H54 (cell line): Measurements from ENCODE around the gene PIGR.
"Not testable (repeated sequence)": the region's sequence is repeated elsewhere in the genome, so short reads cannot be mapped to it uniquely, and the experiment has no call there.

Source experiments
- DNase-seq: peaks from one replicate; pipeline ENCODE4 v3.0.0; 2011; ENCODE audit warnings: low spot score, mixed read lengths; ENCODE audit not compliant: insufficient read length
- FAIRE-seq: peaks from 3 replicates; lab custom pipeline; 2011; peaks lifted over from hg19 to GRCh38; lab: Jason Lieb, UNC
- POLR2A ChIP-seq: IDR thresholded peaks from 2 replicates; pipeline ENCODE4 v1.6.1; 2011; ENCODE audit warnings: low read depth, mild to moderate bottlenecking, low read length

PIGR gene

GRCh38 chr1:206939131-206939530 lies 7.1 kb downstream of the PIGR start:
- TF ChIP-seq POLR2A, result no peak
- DNase-seq (no peak), FAIRE-seq (no peak)

- DNase-seq (no peak), FAIRE-seq (no peak)
- TF ChIP-seq POLR2A, result no peak
These were observed 8.8 kb downstream of the PIGR start for GRCh38 chr1:206937425-206937824.

GRCh38 chr1:206935491-206936067 lies 10.7 kb downstream of the PIGR start:
- TF ChIP-seq POLR2A, result no peak
- DNase-seq, result peak; percentile 20
- FAIRE-seq, result no peak

- DNase-seq, result peak; percentile 32
- no peak for FAIRE-seq
- TF ChIP-seq POLR2A, result no peak
These were observed 12.8 kb downstream of the PIGR start for GRCh38 chr1:206933333-206933945.

GRCh38 chr1:206932177-206932576 lies 14.1 kb downstream of the PIGR start:
- FAIRE-seq (no peak), DNase-seq (no peak)
- no peak for TF ChIP-seq POLR2A

- FAIRE-seq (no peak), DNase-seq (no peak)
- no peak for TF ChIP-seq POLR2A
These were observed 14.6 kb downstream of the PIGR start for GRCh38 chr1:206931709-206932108.

GRCh38 chr1:206930210-206930798 lies 16.0 kb downstream of the PIGR start:
- no peak for TF ChIP-seq POLR2A
- FAIRE-seq (no peak), DNase-seq (no peak)

- FAIRE-seq (no peak), DNase-seq (no peak)
- no peak for TF ChIP-seq POLR2A
These were observed 16.7 kb downstream of the PIGR start for GRCh38 chr1:206929524-206929923.

GRCh38 chr1:206926286-206926685 lies 20.0 kb downstream of the PIGR start:
- DNase-seq (no peak), FAIRE-seq (no peak)
- no peak for TF ChIP-seq POLR2A

- no peak for TF ChIP-seq POLR2A
- FAIRE-seq (no peak), DNase-seq (no peak)
These were observed 21.0 kb downstream of the PIGR start for GRCh38 chr1:206925106-206925736.

- TF ChIP-seq POLR2A, result no peak
- FAIRE-seq (no peak), DNase-seq (no peak)
These were observed 21.6 kb downstream of the PIGR start for GRCh38 chr1:206924592-206925105.

- DNase-seq, FAIRE-seq: not testable (repeated sequence)
These were observed 22.2 kb downstream of the PIGR start for GRCh38 chr1:206923961-206924557.

GRCh38 chr1:206923009-206923960 lies 23.0 kb downstream of the PIGR start:
- no peak for DNase-seq
- FAIRE-seq, result no peak
- no peak for TF ChIP-seq POLR2A
